ENCODE data around the gene GHITM. TPM values are rescaled to one million over a fixed set of nuclear protein-coding genes. Genes with fewer than 3 reads are reported as not detected.

The GHITM gene
- total RNA-seq, 2 donors from 2014 or later, result 242 to 490 TPM

GRCh38 chr10:84185526-84186175 is 46.3 kb downstream of the GHITM start:
- no peaks in the 10 kb centered on the region for H3K36me3 ChIP-seq
- no peaks in the 10 kb centered on the region for H3K9me3 ChIP-seq
- no peak overlapping the region for H3K27ac ChIP-seq
- no peaks in the 10 kb centered on the region for H3K27me3 ChIP-seq
- TF ChIP-seq CTCF (IDR thresholded peaks at IDR 0.05), result no peak
- H3K4me1 ChIP-seq, result no peaks in the 10 kb centered on the region
- DNase-seq (ENCODE audit: low spot score), result no peak
- H3K4me3 ChIP-seq, result no peak overlapping the region

GRCh38 chr10:84188815-84189214 is 49.5 kb downstream of the GHITM start:
- Histone ChIP-seq H3K27me3 (no peaks in the 10 kb centered on the region), H3K36me3 (no peaks in the 10 kb centered on the region), H3K4me3 (no peak overlapping the region), H3K4me1 (peaks cover 0 to 1% of the 10 kb centered on the region in 2 donors), H3K9me3 (no peaks in the 10 kb centered on the region), H3K27ac (no peak overlapping the region)
- TF ChIP-seq CTCF (IDR thresholded peaks at IDR 0.05), result no peak
- DNase-seq (ENCODE audit: low spot score), result no peak

- Histone ChIP-seq H3K9me3 (no peaks in the 10 kb centered on the region), H3K27ac (no peak overlapping the region), H3K36me3 (no peaks in the 10 kb centered on the region), H3K4me3 (no peak overlapping the region), H3K27me3 (no peaks in the 10 kb centered on the region), H3K4me1 (peaks cover 0 to 16% of the 10 kb centered on the region in 2 donors)
- no peak for DNase-seq (ENCODE audit: low spot score)
- TF ChIP-seq CTCF (IDR thresholded peaks at IDR 0.05), result no peak
Measured at GRCh38 chr10:84190621-84191020, 51.3 kb downstream of the GHITM start.

- Histone ChIP-seq H3K27me3 (no peaks in the 10 kb centered on the region), H3K4me1 (peaks cover 0 to 16% of the 10 kb centered on the region in 2 donors), H3K36me3 (no peaks in the 10 kb centered on the region), H3K4me3 (no peak overlapping the region), H3K9me3 (no peaks in the 10 kb centered on the region), H3K27ac (no peak overlapping the region)
- no peak for TF ChIP-seq CTCF (IDR thresholded peaks at IDR 0.05)
- DNase-seq (ENCODE audit: low spot score), result no peak
Measured at GRCh38 chr10:84191106-84191505, 51.8 kb downstream of the GHITM start.

- DNase-seq (ENCODE audit: low spot score), result no peak
- H3K36me3 ChIP-seq, result no peaks in the 10 kb centered on the region
- no peaks in the 10 kb centered on the region for H3K9me3 ChIP-seq
- H3K27ac ChIP-seq, result no peak overlapping the region
- peaks cover 0 to 16% of the 10 kb centered on the region in 2 donors for H3K4me1 ChIP-seq
- H3K4me3 ChIP-seq, result no peak overlapping the region
- no peak for TF ChIP-seq CTCF (IDR thresholded peaks at IDR 0.05)
- no peaks in the 10 kb centered on the region for H3K27me3 ChIP-seq
Measured at GRCh38 chr10:84193327-84193726, 54.0 kb downstream of the GHITM start.

All from right atrium auricular region (tissue), 2 donors.